Kidney (tissue), 14 donors: ENCODE results near the gene ZNF76. TPM values are rescaled to one million over a fixed set of nuclear protein-coding genes. Genes with fewer than 3 reads are reported as not detected.

Experiments
- DNase-seq, 5 donors: peaks; one replicate each; pipeline ENCODE4 v3.0.0-alpha.2; 2013 to 2020
- FAIRE-seq: peaks from 2 replicates; lab custom pipeline; 2012; peaks lifted over from hg19 to GRCh38; lab: Jason Lieb, UNC
- H3K27ac ChIP-seq, 2 donors: one replicate each; pipeline ENCODE4 v1.7.0; 2013; ENCODE audit warnings: low read depth in 2 of 2, low read length in 2 of 2, inconsistent platforms in 1 of 2
- H3K27me3 ChIP-seq: one replicate; pipeline ENCODE4 v1.7.1; 2013; ENCODE audit warnings: low read length, inconsistent platforms; ENCODE audit not compliant: control insufficient read depth, insufficient read depth
- H3K36me3 ChIP-seq, 3 donors: one replicate each; pipeline versions ENCODE4 v1.7.0 to v1.7.1; 2013; ENCODE audit warnings: low read length in 3 of 3, control low read depth in 1 of 3, inconsistent platforms in 1 of 3; ENCODE audit not compliant: insufficient read depth in 3 of 3, control insufficient read depth in 2 of 3
- H3K4me1 ChIP-seq, 3 donors: one replicate each; pipeline versions ENCODE4 v1.7.0 to v1.7.1; 2013; ENCODE audit warnings: low read length in 3 of 3, inconsistent platforms in 1 of 3, low read depth in 1 of 3; ENCODE audit not compliant: control insufficient read depth in 2 of 3, insufficient read depth in 2 of 3
- H3K4me3 ChIP-seq, 3 donors: one replicate each; pipeline versions ENCODE4 v1.7.0 to v1.8.1; 2013; ENCODE audit warnings: low read length in 3 of 3, control low read depth in 1 of 3, inconsistent platforms in 1 of 3
- H3K9ac ChIP-seq, 3 donors: one replicate each; pipeline versions ENCODE4 v1.7.0 to v1.7.1; 2013; ENCODE audit warnings: low read length in 3 of 3, control low read depth in 1 of 3, inconsistent platforms in 1 of 3
- H3K9me3 ChIP-seq, 3 donors: one replicate each; pipeline versions ENCODE4 v1.7.0 to v1.7.1; 2013; ENCODE audit warnings: low read length in 3 of 3, control low read depth in 1 of 3, inconsistent platforms in 1 of 3; ENCODE audit not compliant: control insufficient read depth in 2 of 3, insufficient read depth in 1 of 3
- intact Hi-C: fragments of 100-400 bp; cut with DNase I; formaldehyde crosslinking; loops from one replicate; pipeline ENCODE4 v1.11.1; 2022
- polyA plus RNA-seq: library from polyadenylated mRNA; stranded (reverse); fragments of 350-450 nt; fragmentation: Illumina TruSeq; extraction: RNeasy Lipid Tissue Mini Kit (QIAGEN cat#74804); gene quantifications from one replicate; pipeline ENCODE4 v1.2.3, GENCODE V29; 2014; ENCODE audit warnings: low read depth, low replicate concordance; ENCODE audit not compliant: insufficient read depth
- total RNA-seq: library from RNA; stranded (reverse); fragmentation: NEBNext Ultra II Directional; extraction: Animal tissue kit (Norgen Biotek cat#: 25700); gene quantifications from one replicate; pipeline ENCODE4 v1.2.1, GENCODE V29; 2021
- TF ChIP-seq, protein P1 (sequence below): IDR thresholded peaks from 3 replicates; pipeline ENCODE4 v1.5.1; 2012; ENCODE audit warnings: mild to moderate bottlenecking, moderate library complexity, borderline replicate concordance; ENCODE audit not compliant: insufficient read depth; ENCODE audit errors: extremely low read depth
- donor health status: control.
- donor health status: control.
- donor health status: control.
- donor health status: control.
- donor health status: control.
- donor health status: DM: yes; HTN: yes; CAD: no.
- donor health status: Normal renal cell carcinoma (clear cell type).

The ZNF76 gene
- total and polyA plus RNA-seq, 2 donors from 2014 or later = 29.1 to 49.2 TPM

DNA sequence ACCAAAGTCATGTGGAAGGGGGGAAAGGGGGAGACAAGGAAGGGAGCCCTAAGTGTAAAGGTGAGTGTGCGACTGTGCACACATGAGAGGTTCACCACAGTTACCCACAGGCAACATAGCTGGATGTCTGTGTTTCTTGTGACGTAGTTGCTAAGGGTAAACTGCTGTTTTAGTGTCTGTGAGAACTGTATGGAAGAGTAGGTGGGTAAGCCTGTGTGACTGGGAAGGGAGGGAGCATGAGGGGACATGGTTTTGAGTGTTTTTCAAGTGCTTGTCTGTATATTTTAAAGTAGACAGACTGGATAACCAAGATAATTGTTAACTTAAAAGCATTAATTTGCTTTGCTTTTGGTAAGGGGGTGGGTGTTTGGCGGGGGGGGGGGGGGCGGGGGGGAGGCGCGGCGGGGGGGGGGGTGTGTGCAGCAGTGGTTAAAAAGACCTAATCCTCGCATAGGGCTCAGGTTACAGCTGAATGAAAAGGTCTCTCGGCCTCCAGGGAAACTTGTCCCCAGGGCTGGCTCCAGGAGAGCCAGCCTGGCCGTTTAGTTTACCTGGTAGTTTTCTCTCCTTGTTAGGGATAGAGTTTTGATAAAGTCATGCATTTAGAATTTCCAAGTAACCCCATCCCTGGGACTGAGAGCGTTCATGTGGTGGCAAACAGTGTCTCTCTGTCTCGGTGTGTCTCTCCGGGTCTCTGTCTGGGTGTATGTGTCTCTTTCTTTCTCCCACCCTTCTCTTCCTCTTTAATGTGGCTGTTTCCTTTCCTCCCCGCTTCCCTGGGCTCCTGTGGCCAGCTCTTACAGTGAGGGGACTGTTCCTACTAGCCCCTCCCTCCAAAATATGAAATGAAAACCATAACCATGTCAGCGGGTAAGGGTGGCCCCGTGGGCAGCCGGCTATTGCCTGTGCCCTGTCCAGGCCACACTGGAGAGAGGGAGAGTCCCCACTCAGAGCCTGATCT lies 42.4 kb upstream of the ZNF76 start:
- TF ChIP-seq, protein P1, sequence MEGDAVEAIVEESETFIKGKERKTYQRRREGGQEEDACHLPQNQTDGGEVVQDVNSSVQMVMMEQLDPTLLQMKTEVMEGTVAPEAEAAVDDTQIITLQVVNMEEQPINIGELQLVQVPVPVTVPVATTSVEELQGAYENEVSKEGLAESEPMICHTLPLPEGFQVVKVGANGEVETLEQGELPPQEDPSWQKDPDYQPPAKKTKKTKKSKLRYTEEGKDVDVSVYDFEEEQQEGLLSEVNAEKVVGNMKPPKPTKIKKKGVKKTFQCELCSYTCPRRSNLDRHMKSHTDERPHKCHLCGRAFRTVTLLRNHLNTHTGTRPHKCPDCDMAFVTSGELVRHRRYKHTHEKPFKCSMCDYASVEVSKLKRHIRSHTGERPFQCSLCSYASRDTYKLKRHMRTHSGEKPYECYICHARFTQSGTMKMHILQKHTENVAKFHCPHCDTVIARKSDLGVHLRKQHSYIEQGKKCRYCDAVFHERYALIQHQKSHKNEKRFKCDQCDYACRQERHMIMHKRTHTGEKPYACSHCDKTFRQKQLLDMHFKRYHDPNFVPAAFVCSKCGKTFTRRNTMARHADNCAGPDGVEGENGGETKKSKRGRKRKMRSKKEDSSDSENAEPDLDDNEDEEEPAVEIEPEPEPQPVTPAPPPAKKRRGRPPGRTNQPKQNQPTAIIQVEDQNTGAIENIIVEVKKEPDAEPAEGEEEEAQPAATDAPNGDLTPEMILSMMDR = no peak
- Histone ChIP-seq H3K9ac (no peak overlapping the region), H3K27ac (peak overlapping the region in 1 of 2 donors; percentile 32), H3K9me3 (no peaks in the 10 kb centered on the region), H3K4me3 (peak overlapping the region in 1 of 3 donors; percentile 33), H3K36me3 (no peaks in the 10 kb centered on the region), H3K27me3 (no peaks in the 10 kb centered on the region), H3K4me1 (peaks cover 0 to 6% (median 0%) of the 10 kb centered on the region in 3 donors)
- intact Hi-C loops = no loop called here
- FAIRE-seq (no peak), DNase-seq (peak in 2 of 5 donors; percentile 37 to 66)

- H3K9ac ChIP-seq = no peak overlapping the region
- no peak for FAIRE-seq
- H3K4me3 ChIP-seq = no peak overlapping the region
- TF ChIP-seq, protein P1 = no peak
- H3K9me3 ChIP-seq = no peaks in the 10 kb centered on the region
- no peaks in the 10 kb centered on the region for H3K27me3 ChIP-seq
- intact Hi-C loops = no loop called here
- no peak overlapping the region for H3K27ac ChIP-seq
- H3K36me3 ChIP-seq = no peaks in the 10 kb centered on the region
- H3K4me1 ChIP-seq = peaks cover 0 to 6% (median 0%) of the 10 kb centered on the region in 3 donors
- peak in 2 of 5 donors; percentile 48 to 66 for DNase-seq
These were observed 41.5 kb upstream of the ZNF76 start for GRCh38 chr6:35218021-35218420.

DNA sequence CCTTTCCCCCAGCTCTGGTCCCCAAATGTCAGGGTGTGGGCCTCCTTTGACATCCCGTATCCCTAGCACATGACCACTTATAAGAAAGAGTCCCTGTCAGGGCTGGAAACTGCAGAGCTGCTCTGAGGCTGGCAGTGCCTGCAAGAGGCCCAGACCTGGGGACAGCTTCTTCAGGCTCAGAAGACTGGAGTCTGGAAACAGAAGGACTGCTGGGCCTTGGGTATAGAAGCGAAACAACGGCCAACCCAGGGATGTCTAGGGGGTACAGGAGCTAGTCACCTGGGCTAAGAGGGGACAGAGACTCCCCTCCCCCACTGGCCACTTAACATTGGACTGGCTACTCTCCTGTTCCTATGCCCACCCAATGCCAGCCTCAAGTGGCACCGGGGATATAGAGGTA lies 41.1 kb upstream of the ZNF76 start:
- FAIRE-seq (no peak), DNase-seq (no peak)
- Histone ChIP-seq H3K9me3 (no peaks in the 10 kb centered on the region), H3K36me3 (no peaks in the 10 kb centered on the region), H3K9ac (no peak overlapping the region), H3K4me3 (no peak overlapping the region), H3K27ac (no peak overlapping the region), H3K4me1 (peaks cover 0 to 2% (median 0%) of the 10 kb centered on the region in 3 donors), H3K27me3 (no peaks in the 10 kb centered on the region)
- TF ChIP-seq, protein P1 = no peak
- intact Hi-C loops = no loop called here
